Glutamatergic neuron (in vitro differentiated cells): ENCODE results near the gene MYL5. TPM values are rescaled to one million over a fixed set of nuclear protein-coding genes. Genes with fewer than 3 reads are reported as not detected.
"Not testable (repeated sequence)": the region's sequence is repeated elsewhere in the genome, so short reads cannot be mapped to it uniquely, and the experiment has no call there.

Experiments used
- DNase-seq: peaks from one replicate; pipeline ENCODE4 v3.0.0; 2022
- H3K27ac Mint-ChIP-seq: one replicate; pipeline ENCODE4 v1.8.0; 2020; ENCODE audit warnings: mild to moderate bottlenecking, mixed read lengths, inconsistent platforms; ENCODE audit not compliant: unreplicated experiment
- H3K27me3 Mint-ChIP-seq: one replicate; pipeline ENCODE4 v1.8.0; 2020; ENCODE audit warnings: mild to moderate bottlenecking, moderate library complexity, mixed read lengths, inconsistent platforms; ENCODE audit not compliant: unreplicated experiment
- H3K36me3 Mint-ChIP-seq: one replicate; pipeline ENCODE4 v1.8.0; 2020; ENCODE audit warnings: mild to moderate bottlenecking, mixed read lengths, inconsistent platforms; ENCODE audit not compliant: unreplicated experiment
- H3K4me1 Mint-ChIP-seq: one replicate; pipeline ENCODE4 v1.8.0; 2020; ENCODE audit warnings: mild to moderate bottlenecking, low read depth, mixed read lengths, inconsistent platforms; ENCODE audit not compliant: unreplicated experiment
- H3K4me3 Mint-ChIP-seq: one replicate; pipeline ENCODE4 v1.8.0; 2020; ENCODE audit warnings: mild to moderate bottlenecking, mixed read lengths, inconsistent platforms; ENCODE audit not compliant: unreplicated experiment
- H3K9me3 Mint-ChIP-seq: one replicate; pipeline ENCODE4 v1.8.0; 2020; ENCODE audit warnings: mild to moderate bottlenecking, moderate library complexity, mixed read lengths, inconsistent platforms; ENCODE audit not compliant: unreplicated experiment
- CTCF ChIP-seq: fragments of 200-600 bp; sonication (generic); IDR thresholded peaks from one replicate; pipeline ENCODE4 v1.5.0; 2021; ENCODE audit not compliant: partially characterized antibody, unreplicated experiment
- total RNA-seq: library from RNA; stranded (reverse); fragmentation: NEBNext Ultra II Directional; extraction: Animal tissue kit (Norgen Biotek cat#: 25700); gene quantifications from one replicate; pipeline ENCODE4 v1.2.1, GENCODE V29; 2021; ENCODE audit not compliant: unreplicated experiment

MYL5 gene
- total RNA-seq, 1 donor from 2014 or later = 13.6 TPM

GRCh38 chr4:692771-693554 is 18.6 kb downstream of the MYL5 start:
- Mint-ChIP-seq H3K4me1 (no peaks in the 10 kb centered on the region), H3K4me3 (no peak overlapping the region), H3K9me3 (peaks cover 4% of the 10 kb centered on the region), H3K27me3 (peaks cover 7% of the 10 kb centered on the region), H3K36me3 (peaks cover 7% of the 10 kb centered on the region), H3K27ac (no peak overlapping the region)
- DNase-seq = no peak
- TF ChIP-seq CTCF = no peak

GRCh38 chr4:694341-694940 is 20.1 kb downstream of the MYL5 start:
- not testable (repeated sequence) for H3K36me3 Mint-ChIP-seq, DNase-seq, H3K4me3 Mint-ChIP-seq, H3K9me3 Mint-ChIP-seq, H3K27me3 Mint-ChIP-seq, H3K4me1 Mint-ChIP-seq
- peak overlapping the region; percentile 11 for H3K27ac Mint-ChIP-seq

- peaks cover 5% of the 10 kb centered on the region for H3K9me3 Mint-ChIP-seq
- no peak for TF ChIP-seq CTCF
These were observed 25.7 kb downstream of the MYL5 start for GRCh38 chr4:699816-700580.

GRCh38 chr4:700587-701264 is 26.4 kb downstream of the MYL5 start:
- H3K9me3 Mint-ChIP-seq = peaks cover 5% of the 10 kb centered on the region
- H3K27me3 Mint-ChIP-seq = peaks cover 6% of the 10 kb centered on the region
- H3K4me1 Mint-ChIP-seq = no peaks in the 10 kb centered on the region
- H3K4me3 Mint-ChIP-seq = peak overlapping the region; percentile 12
- DNase-seq = no peak
- peaks cover 4% of the 10 kb centered on the region for H3K36me3 Mint-ChIP-seq
- no peak for TF ChIP-seq CTCF
- no peak overlapping the region for H3K27ac Mint-ChIP-seq

More at GRCh38 chr4:699816-700580, 25.7 kb downstream of the MYL5 start:
- Mint-ChIP-seq H3K27ac (no peak overlapping the region), H3K36me3 (peaks cover 5% of the 10 kb centered on the region), H3K27me3 (peaks cover 6% of the 10 kb centered on the region), H3K4me3 (no peak overlapping the region), H3K4me1 (no peaks in the 10 kb centered on the region)
- DNase-seq = no peak

- no peak overlapping the region for H3K27ac Mint-ChIP-seq
- no peak for DNase-seq
- no peak overlapping the region for H3K4me3 Mint-ChIP-seq
- H3K9me3 Mint-ChIP-seq = peaks cover 5% of the 10 kb centered on the region
- no peak for TF ChIP-seq CTCF
- H3K4me1 Mint-ChIP-seq = no peaks in the 10 kb centered on the region
- peaks cover 4% of the 10 kb centered on the region for H3K36me3 Mint-ChIP-seq
- H3K27me3 Mint-ChIP-seq = peaks cover 6% of the 10 kb centered on the region
These were observed 28.3 kb downstream of the MYL5 start for GRCh38 chr4:702618-703048.
